ENCODE data around the gene RBM47. TPM values are rescaled to one million over a fixed set of nuclear protein-coding genes. Genes with fewer than 3 reads are reported as not detected.

Gene RBM47
- total RNA-seq, 1 donor from 2014 or later, result 15.9 TPM

DNA sequence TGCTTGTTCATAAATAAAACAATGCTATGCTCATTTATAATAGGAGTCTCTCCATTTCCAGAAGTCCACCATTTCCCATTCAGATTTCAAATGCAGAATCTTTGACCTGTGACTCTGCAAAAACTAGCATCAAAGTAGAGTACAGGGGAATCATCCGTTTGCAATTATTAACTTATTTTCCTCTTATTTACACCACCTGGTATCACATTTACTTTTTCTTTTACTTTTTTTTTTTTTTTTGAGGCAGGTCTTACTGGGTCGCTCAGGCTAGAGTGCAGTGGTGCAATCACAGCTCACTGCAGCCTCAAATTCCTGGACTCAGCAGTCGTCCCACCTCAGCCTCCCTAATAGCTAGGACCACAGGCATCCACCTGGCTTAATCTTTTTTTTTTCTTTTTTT is 37.6 kb downstream of the RBM47 start:
- no peak for DNase-seq (ENCODE audit: low spot score)

GRCh38 chr4:40587826-40588225 is 41.8 kb downstream of the RBM47 start:
- DNase-seq (ENCODE audit: low spot score), result peak; percentile 61

DNA sequence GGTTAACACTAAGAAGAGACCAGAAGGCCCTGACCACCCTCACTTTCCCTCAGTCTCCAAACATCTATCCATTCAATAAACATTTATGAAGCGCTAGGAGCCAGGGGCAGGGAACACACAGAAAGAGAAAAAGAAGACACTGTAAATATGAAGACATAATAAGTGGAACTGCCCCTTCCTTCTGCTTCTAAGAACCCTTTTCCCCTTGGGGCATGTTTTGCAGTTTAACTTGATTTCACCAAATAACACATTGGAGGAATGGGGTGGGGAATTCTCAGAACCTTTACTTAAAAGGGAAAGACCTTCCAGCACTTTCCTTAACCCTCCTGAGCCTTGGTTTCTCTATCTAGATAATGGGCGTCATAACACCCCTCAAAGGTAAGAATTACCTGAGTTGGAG is 42.3 kb downstream of the RBM47 start:
- DNase-seq (ENCODE audit: low spot score), result no peak

DNA sequence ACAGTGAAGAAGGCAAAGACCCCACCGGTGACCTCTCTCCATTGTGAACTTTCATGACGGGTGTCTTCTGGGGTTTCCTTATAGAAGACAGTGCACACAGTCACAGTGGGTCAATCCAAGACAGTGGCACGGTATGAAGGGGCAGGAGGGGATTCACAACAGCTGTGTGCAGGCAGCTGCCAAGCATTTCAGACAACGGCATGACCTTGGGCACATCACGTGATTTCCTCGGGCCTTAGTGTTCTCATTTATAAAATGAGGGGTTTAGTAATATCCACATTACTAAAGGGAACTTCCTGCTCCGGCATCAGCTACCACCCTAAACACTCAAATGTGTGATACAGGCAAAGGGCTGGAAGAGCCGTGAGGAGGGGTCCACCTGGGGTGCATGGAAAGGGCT is 42.9 kb downstream of the RBM47 start:
- DNase-seq (ENCODE audit: low spot score), result no peak

DNA sequence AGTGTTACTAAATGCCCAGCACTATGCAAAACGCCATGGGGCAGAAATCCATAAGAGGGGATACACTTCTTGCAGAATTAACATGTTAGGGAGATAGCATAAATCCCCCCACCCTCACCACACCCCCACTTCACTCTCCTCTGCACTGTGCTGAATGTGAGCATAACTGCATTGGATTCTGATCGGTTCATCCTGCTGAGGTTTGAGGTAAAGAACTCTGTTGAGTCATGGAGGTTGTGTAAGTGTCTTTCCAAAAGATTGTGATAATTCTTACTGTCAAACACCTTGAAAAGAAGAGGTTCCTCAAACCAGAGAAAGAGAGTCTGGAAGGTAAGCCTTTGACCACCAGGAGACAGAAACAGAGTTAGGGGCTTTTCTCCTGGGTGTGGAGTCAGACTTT is 43.6 kb downstream of the RBM47 start:
- no peak for DNase-seq (ENCODE audit: low spot score)

DNA sequence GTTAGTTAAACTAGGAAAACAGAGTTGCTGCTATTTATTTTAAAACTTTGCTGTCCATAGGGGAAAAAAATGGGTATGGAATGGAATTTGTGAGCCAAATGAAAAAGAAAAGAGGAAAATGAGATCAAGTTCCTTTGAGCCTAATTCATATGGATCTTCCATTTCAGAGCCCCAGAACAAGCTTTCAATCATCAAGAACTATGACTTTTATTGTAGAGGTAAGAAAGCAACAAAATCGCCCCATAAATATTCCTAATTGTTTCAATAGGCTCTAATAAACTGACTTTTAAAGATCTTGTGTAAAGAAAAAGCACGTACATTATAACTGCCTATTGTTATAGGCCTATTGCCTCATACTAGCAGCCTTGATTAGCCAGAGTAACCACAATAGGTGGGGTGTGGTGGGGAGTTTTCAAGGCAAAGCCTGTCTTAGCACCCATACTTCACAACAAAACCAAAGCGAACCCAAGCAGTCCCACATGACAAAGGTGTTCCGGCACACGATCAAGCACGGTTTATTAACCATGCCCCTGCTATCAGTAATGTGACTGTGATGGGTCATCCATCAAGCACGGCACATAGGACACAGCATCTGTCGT is 44.4 kb downstream of the RBM47 start:
- no peak for DNase-seq (ENCODE audit: low spot score)

DNA sequence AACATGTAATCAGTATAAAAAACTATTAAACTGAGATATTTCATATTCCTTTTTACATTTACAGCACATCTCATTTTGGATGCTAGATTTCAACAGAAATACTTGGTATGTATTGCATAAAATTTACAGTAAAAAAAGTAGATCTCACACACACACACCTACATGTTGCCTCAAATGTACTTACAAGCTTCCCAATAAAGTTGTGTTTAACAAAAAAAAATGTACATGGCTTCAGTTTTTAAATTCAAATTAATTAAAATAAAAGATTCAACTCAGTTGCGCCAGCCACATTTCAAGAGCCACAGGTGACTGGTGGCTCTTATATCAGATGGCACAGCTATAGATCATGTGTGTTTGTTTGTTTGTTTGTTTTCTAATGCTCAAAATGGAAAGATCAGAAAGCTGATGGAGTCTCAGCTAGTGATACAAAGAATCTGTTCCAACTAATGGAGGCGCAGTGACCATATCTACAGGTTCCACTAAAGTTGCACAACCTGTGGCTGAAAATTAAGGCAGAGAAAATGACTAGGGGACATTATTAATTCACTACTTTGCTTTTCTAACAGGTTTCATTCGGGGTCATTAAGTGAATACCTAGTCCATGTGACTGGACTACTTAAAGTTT is 45.0 kb downstream of the RBM47 start:
- DNase-seq (ENCODE audit: low spot score), result no peak

DNA sequence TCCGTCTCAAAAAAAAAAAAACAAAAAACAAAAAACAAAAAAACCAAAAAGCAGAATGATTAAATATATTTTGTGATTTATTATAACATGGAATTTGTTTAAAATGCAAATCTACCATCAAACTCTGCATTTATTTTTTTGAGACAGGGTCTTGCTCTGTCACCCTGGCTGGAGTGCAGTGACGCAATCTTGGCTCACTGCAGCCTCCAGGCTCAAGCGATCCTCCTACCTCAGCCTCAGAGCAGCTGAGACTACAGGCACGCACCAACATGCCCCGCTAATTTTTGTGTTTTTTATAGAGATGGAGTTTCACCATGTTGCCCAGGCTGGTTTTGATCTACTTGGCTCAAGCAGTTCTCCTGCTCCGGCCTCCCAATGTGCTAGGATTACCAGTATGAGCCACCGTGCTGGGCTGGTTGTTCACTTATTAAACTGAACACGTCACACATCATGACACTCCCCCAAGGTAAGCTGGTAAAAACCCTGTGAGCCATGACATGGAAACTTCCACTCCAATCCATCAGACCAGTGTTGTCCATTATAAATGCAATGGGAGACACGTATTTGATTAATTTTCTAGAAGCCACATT is 45.7 kb downstream of the RBM47 start:
- DNase-seq (ENCODE audit: low spot score), result no peak

DNA sequence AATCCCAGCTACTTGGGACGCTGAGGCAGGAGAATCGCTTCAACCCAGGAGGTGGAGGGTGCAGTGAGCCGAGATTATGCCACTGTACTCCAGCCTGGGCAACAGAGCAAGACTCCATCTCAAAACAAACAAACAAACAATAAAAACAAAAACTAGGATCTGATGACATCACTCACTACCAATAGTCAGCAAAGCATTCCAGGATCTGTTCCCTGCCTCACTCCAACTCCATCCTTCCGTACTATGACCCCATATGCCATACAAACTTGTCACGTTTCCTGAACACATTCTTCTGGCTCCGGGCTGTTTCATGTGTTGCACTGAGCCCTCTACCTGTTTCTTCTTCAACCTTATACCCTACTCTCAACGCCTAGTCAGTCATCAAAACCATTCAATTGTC is 47.3 kb downstream of the RBM47 start:
- no peak for DNase-seq (ENCODE audit: low spot score)

DNA sequence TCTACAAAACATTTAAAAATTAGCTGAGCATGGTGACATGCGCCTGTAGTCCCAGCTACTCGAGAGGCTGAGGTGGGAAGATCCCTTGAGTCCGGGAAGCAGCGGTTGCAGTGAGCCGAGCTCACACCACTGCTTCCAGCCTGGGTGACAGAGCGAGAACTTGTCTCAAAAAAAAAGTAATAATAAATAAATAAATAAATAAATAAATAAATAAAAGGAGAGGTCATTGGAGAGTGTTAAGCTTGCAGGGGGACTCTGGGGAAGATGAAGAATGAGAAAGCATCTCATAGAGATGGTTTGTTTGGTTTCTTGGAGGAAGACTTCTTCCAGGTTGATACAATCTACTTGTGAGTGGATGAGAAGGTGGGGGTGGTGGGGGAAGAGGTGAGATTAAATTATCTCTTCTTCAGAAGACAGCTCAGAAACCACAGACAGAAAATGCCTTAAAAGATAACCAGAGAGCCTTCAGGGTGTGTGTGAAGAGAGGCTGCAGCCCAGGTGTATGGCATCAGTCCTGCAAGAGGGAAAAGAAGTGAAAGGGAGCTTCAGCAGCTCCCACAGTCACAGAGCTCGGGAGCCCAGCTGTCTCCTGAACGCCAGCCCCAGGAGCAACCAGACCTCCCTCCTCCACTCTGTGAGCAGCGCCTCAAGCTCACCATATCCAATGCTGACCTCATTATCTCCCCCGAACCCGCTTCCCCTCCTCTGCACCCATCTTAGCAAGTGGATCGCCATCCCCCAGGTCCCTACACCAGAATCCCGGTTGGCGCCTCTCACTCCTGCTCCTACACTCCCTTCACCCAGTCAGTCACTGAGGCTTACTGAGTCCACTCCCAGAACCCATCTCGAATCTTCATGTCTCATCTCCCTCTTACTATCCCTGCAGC is 48.2 kb downstream of the RBM47 start:
- no peak for DNase-seq (ENCODE audit: low spot score)

GRCh38 chr4:40579983-40580382 is 49.7 kb downstream of the RBM47 start:
- no peak for DNase-seq (ENCODE audit: low spot score)

GRCh38 chr4:40577588-40578253 is 51.9 kb downstream of the RBM47 start:
- peak; percentile 93 for DNase-seq (ENCODE audit: low spot score)

- peak; percentile 89 for DNase-seq (ENCODE audit: low spot score)
Observed at GRCh38 chr4:40576651-40577480, 52.8 kb downstream of the RBM47 start.

GRCh38 chr4:40575846-40576245 is 53.8 kb downstream of the RBM47 start:
- no peak for DNase-seq (ENCODE audit: low spot score)

GRCh38 chr4:40573593-40574311 is 55.9 kb downstream of the RBM47 start:
- DNase-seq (ENCODE audit: low spot score), result peak; percentile 45

GRCh38 chr4:40572692-40573310 is 56.9 kb downstream of the RBM47 start:
- DNase-seq (ENCODE audit: low spot score), result no peak

DNA sequence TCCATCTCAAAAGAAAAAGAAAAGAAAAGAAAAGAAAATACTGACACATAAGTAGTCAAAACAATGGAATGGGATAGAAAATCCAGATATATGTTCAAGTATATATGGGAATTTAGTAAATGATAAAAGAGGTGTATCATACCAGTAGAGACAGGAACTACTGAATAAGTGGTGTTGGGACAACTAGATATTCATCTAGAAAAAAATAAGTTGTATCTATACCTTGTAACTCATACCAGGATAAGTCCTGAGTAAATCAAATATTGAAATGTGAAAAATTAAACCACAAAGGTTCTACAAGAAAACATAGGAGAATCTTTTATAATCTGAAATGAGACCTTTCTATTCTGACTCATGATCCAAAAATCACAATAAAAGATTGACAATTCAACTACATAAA is 58.5 kb downstream of the RBM47 start:
- DNase-seq (ENCODE audit: low spot score), result no peak

DNA sequence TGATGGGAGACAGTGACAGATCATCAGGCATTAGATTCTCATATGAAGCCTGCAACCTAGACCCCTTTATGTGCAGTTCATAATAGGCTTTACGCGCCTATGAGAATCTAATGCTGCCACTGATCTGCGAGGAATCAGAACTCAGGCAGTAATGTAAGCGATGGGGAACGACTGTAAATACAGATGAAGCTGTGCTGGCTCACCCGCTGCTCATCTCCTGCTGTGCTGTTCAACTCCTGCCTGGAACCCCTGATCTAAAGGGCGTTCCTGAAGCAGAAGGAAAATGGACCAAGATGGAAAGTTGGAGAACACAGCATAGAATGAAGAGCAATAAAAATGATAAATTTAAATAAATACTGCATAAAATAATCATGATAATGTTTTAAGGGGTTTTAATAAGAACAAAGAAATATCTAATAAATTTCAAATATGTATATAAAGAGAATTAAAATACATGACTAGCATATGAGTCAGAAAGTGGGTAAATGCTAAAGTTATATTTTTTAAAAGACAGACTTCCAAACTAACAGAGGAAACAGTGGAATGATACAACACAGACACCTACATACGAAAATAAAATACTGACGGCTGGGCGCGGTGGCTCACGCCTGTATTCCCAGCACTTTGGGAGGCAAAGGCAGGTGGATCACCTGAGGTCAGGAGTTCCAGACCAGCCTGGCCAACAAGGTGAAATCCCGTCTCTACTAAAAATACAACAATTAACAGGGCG is 59.2 kb downstream of the RBM47 start:
- DNase-seq (ENCODE audit: low spot score), result no peak

All from umbilical cord (tissue), 2 donors.